Activated CD8-positive, alpha-beta memory T cell treated with anti-CD3 and anti-CD28 coated beads, Interleukin-2, amount 50 U/mL, for 4 hours (primary cell): ENCODE measurements around the gene RAPGEFL1.
"Not testable (repeated sequence)": the region's sequence is repeated elsewhere in the genome, so short reads cannot be mapped to it uniquely, and the experiment has no call there.

Experiments
- DNase-seq: peaks from one replicate; pipeline ENCODE4 v3.0.0-alpha.2; 2020

The RAPGEFL1 gene

GRCh38 chr17:40177275-40177874, at the start of gene RAPGEFL1:
Gene RAPGEFL1, plus strand, starts transcription at chr17:40177470. Its CDS starts 392 bp downstream, at chr17:40177862.
- DNase-seq = peak; percentile 84

- DNase-seq = no peak
Measured at GRCh38 chr17:40129498-40129897, 47.8 kb upstream of the RAPGEFL1 start.

GRCh38 chr17:40130352-40131042, 46.8 kb upstream of the RAPGEFL1 start:
- no peak for DNase-seq

- no peak for DNase-seq
Measured at GRCh38 chr17:40134184-40134583, 43.1 kb upstream of the RAPGEFL1 start.

- no peak for DNase-seq
Measured at GRCh38 chr17:40135817-40136216, 41.5 kb upstream of the RAPGEFL1 start.

- no peak for DNase-seq
Measured at GRCh38 chr17:40139566-40140058, 37.7 kb upstream of the RAPGEFL1 start.

GRCh38 chr17:40143166-40143565, 34.1 kb upstream of the RAPGEFL1 start:
- DNase-seq = not testable (repeated sequence)

GRCh38 chr17:40145476-40145875, 31.8 kb upstream of the RAPGEFL1 start:
- no peak for DNase-seq

GRCh38 chr17:40148527-40148926, 28.7 kb upstream of the RAPGEFL1 start:
- DNase-seq = no peak

GRCh38 chr17:40150276-40150675, 27.0 kb upstream of the RAPGEFL1 start:
- DNase-seq = no peak

GRCh38 chr17:40151414-40151963, 25.8 kb upstream of the RAPGEFL1 start:
- no peak for DNase-seq

GRCh38 chr17:40153603-40154236, 23.6 kb upstream of the RAPGEFL1 start:
- DNase-seq = no peak

GRCh38 chr17:40157973-40158372, 19.3 kb upstream of the RAPGEFL1 start:
- DNase-seq = no peak

- DNase-seq = no peak
Measured at GRCh38 chr17:40158438-40159013, 18.7 kb upstream of the RAPGEFL1 start.

GRCh38 chr17:40159456-40159855, 17.8 kb upstream of the RAPGEFL1 start:
- no peak for DNase-seq

- no peak for DNase-seq
Measured at GRCh38 chr17:40167685-40168261, 9.5 kb upstream of the RAPGEFL1 start.

GRCh38 chr17:40168262-40168832, 8.9 kb upstream of the RAPGEFL1 start:
- DNase-seq = peak; percentile 29

GRCh38 chr17:40170325-40170724, 6.9 kb upstream of the RAPGEFL1 start:
- DNase-seq = no peak

- no peak for DNase-seq
Measured at GRCh38 chr17:40171750-40172149, 5.5 kb upstream of the RAPGEFL1 start.

GRCh38 chr17:40173091-40173777, 4.0 kb upstream of the RAPGEFL1 start:
- no peak for DNase-seq

- DNase-seq = no peak
Measured at GRCh38 chr17:40173778-40174135, 3.5 kb upstream of the RAPGEFL1 start.

GRCh38 chr17:40174514-40174913, 2.8 kb upstream of the RAPGEFL1 start:
- DNase-seq = no peak
